GM18873 (cell line): ENCODE measurements around the gene RHBDL1.
"Not testable (repeated sequence)": the region's sequence is repeated elsewhere in the genome, so short reads cannot be mapped to it uniquely, and the experiment has no call there.

ENCODE experiments used
- ATAC-seq: cut with Tn5 transposase; IDR thresholded peaks from one replicate; pipeline ENCODE4 v1.9.1; 2021; ENCODE audit warnings: mild to moderate bottlenecking, moderate library complexity, moderate number of reproducible peaks; ENCODE audit not compliant: unreplicated experiment, low FRiP score

Gene RHBDL1

GRCh38 chr16:684071-684794, 8.8 kb downstream of the RHBDL1 start, which contains the start of gene JMJD8:
JMJD8 (minus strand) TSS chr16:684334; CDS start chr16:684319, 15 bp downstream.
- ATAC-seq: peak; percentile 64

GRCh38 chr16:684961-685696, 9.7 kb downstream of the RHBDL1 start:
- no peak for ATAC-seq

- ATAC-seq: no peak
Observed at GRCh38 chr16:685967-686366, 10.5 kb downstream of the RHBDL1 start.

- no peak for ATAC-seq
Observed at GRCh38 chr16:686459-687260, 11.2 kb downstream of the RHBDL1 start.

- no peak for ATAC-seq
Observed at GRCh38 chr16:687499-687898, 12.0 kb downstream of the RHBDL1 start.

GRCh38 chr16:689175-689897, 13.9 kb downstream of the RHBDL1 start:
- ATAC-seq: no peak

- ATAC-seq: not testable (repeated sequence)
Observed at GRCh38 chr16:691242-691641, 15.8 kb downstream of the RHBDL1 start.

GRCh38 chr16:692356-693108, 17.1 kb downstream of the RHBDL1 start:
- no peak for ATAC-seq

GRCh38 chr16:693364-693763, 17.9 kb downstream of the RHBDL1 start:
- ATAC-seq: no peak

GRCh38 chr16:693766-694165, 18.3 kb downstream of the RHBDL1 start:
- ATAC-seq: no peak

GRCh38 chr16:694187-694862, 18.9 kb downstream of the RHBDL1 start:
- no peak for ATAC-seq

- ATAC-seq: no peak
Observed at GRCh38 chr16:694863-695354, 19.4 kb downstream of the RHBDL1 start.

GRCh38 chr16:695355-696089, 20.1 kb downstream of the RHBDL1 start:
- no peak for ATAC-seq

- ATAC-seq: no peak
Observed at GRCh38 chr16:698911-699671, 23.6 kb downstream of the RHBDL1 start.

GRCh38 chr16:700684-701584, 25.5 kb downstream of the RHBDL1 start:
- no peak for ATAC-seq

GRCh38 chr16:702341-702740, 26.9 kb downstream of the RHBDL1 start:
- ATAC-seq: no peak

- no peak for ATAC-seq
Observed at GRCh38 chr16:703406-703805, 27.9 kb downstream of the RHBDL1 start.
